GM20000 (cell line): ENCODE results near the gene LIPE.

ENCODE experiments used
- DNase-seq: peaks from one replicate; pipeline ENCODE4 v3.0.0; 2012; ENCODE audit warnings: low spot score
- TF ChIP-seq, protein P1 (sequence below): IDR thresholded peaks from 2 replicates; pipeline ENCODE4 v1.5.1; 2012; ENCODE audit warnings: mild to moderate bottlenecking, control low read depth; ENCODE audit errors: extremely low read depth, missing control alignments

The LIPE gene

DNA sequence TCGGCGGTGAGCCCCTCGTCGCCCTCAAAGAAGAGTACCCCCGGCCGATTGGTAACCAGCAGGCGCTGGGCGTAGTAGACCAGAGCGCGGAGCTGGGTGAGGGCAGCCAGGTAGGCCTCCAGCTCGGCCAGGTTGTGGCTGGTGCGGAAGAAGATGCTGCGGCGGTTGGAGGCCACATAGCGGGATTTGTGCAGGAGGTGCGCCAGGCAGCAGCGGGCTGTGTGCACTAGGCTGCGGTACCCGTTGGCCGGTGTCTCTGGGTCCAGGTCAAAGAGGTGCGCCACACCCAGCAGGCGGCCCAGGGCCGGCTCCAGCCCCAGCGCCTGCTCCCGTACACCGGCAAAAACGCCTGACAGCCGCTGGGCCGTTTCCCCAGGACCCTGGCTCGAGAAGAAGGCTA, 16.8 kb downstream of the LIPE start:
- no peak for DNase-seq
- TF ChIP-seq, protein P1, sequence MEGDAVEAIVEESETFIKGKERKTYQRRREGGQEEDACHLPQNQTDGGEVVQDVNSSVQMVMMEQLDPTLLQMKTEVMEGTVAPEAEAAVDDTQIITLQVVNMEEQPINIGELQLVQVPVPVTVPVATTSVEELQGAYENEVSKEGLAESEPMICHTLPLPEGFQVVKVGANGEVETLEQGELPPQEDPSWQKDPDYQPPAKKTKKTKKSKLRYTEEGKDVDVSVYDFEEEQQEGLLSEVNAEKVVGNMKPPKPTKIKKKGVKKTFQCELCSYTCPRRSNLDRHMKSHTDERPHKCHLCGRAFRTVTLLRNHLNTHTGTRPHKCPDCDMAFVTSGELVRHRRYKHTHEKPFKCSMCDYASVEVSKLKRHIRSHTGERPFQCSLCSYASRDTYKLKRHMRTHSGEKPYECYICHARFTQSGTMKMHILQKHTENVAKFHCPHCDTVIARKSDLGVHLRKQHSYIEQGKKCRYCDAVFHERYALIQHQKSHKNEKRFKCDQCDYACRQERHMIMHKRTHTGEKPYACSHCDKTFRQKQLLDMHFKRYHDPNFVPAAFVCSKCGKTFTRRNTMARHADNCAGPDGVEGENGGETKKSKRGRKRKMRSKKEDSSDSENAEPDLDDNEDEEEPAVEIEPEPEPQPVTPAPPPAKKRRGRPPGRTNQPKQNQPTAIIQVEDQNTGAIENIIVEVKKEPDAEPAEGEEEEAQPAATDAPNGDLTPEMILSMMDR = no peak

DNA sequence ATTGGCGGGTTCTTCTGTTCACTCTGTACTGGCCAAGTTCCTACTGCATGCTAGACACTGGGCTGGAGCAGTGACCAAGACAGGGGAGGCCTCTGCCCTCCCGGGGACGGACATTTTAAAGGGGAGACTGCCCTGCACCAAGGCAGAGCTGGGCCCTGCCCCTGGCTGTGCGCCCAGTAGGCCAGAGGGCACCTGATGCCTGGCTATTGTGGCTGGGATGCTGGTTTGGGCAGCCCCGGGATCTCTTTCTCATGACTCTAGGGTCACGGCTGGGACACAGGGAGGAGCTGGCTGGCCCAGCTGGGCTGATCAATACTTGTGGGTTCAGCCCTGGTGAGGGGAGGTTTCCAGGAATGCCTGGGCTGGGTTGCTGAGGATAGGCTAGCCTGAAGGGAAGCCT, 17.7 kb downstream of the LIPE start:
- DNase-seq = no peak
- TF ChIP-seq, protein P1 = no peak

DNA sequence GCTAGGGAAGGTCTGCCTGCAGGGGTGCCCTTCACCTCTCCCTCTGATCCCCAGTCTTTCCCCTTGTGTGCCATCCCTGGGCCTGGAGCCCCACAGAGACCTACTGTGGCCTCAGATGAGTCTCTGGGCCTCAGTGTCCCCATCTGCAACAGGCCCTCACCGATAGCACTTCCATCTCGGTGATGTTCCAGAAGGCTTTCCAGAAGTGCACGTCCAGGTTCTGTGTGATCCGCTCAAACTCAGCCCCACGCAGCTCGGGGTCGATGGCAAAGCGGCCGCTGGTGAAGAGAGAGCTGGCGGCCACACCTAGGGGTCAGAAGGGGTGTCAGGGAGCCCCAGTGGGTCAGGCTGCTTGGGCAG, 19.4 kb downstream of the LIPE start:
- TF ChIP-seq, protein P1 = no peak

DNA sequence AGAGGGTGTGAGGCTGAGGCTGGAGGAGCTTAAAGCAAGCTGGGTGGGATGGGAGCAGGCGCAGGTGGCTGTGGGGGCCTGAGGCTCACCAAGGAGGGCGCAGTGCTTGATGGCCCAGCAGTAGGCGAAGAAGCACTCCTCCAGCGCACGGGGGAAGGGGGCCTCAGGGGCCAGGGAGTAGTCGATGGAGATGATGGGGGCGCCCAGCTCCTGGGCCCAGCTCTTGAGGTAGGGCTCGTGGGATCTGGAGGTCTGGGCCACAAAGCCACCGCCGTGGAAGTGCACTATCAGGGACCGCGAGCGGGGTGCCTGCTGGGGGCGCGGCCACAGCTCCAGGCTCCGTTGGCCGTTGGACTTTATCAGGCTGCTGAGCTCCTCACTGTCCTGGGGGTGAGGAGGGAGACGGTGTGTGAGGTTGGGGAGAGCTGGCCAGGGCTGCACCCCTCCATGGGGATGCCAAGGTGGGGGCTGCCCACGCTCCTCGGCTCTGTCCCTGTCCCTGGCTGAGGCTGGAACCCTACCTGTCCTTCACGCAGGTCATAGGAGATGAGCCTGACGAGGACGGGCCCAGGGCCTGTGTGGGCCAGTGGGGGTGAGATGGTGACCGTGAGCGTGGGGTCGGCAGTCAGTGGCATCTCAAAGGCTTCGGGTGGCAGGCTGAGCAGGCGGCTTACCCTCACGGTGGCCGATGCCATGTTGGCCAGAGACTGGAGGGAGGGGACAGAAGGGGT, 19.9 kb downstream of the LIPE start:
- DNase-seq = no peak
- TF ChIP-seq, protein P1 = no peak

More for the DNA sequence above, 19.4 kb downstream of the LIPE start:
- peak; percentile 8 for DNase-seq

DNA sequence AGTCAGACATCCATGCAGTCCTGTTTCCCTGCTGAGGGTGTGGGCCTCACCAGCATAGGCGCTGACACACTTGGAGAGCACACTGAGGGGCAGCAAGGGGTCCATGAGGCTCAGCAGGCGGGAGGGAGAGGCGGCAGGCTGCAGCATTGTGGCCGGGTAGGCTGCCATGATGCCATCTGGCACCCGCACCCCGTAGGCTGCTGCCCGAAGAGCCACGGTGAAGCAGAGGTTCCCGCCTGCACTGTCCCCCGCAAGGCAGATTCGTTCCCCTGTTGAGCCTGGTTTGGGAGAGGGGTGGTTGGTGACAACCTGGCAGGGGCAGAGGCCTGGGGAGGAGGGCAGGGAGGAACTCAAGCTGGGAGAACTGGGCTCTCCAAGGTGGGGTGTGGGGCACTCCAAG, 21.1 kb downstream of the LIPE start:
- DNase-seq = no peak
- TF ChIP-seq, protein P1 = no peak

DNA sequence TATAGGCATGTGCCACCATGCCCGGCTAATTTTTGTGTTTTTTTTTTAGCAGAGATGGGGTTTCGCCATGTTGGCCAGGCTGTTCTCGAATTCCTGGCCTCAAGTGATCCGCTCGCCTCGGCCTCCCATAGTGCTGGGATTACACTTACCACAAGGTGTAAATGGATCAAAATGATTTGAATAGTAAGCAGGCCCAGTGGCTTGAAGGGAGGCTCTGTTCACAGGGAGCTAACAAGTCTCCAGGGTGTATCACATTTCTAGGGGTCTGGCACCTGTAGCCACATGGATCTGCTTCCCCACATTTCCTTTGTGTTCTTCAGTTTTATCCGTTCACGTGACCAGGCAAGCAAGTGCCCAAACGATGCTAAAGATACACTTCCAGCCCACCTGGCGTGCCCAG, 23.6 kb downstream of the LIPE start:
- DNase-seq = no peak

DNA sequence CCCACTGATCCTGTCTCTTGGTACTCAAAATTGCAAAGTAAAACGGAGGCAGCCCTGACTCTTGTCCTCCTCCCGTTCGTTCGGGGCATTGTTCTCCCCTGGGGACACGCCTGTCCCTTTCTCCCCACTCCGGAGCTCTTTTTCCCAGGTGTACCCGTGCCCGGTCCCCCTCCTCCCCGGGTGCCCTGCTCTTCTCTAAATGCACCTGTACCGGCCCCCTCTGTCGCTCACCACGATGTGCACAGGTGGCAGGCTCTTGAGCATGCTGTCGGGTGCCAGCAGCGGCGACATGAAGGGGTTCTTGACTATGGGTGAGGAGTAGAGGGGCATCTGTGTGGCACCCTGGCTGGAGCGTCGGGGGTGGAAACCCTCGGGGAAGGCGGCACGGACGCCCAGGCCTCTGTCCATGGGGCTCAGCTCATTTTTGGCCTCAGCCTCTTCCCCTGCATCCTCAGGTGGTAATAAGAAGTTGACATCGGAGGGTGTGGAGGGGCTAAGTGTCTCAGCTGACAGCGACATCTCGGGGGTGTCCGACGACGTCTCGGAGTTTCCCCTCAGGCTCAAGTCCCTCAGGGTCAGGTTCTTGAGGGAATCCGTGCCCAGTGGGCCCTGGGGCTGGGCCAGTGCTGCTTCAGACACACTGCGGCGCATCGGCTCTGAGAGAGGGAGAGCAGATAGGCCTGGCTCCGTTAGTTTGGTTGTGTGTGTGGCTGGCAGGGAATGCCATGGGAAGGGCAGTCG, 24.6 kb downstream of the LIPE start:
- DNase-seq = no peak
- TF ChIP-seq, protein P1 = no peak

More for the DNA sequence above, 23.6 kb downstream of the LIPE start:
- TF ChIP-seq, protein P1 = no peak
